AG04450 (cell line): Measurements from ENCODE around the gene COL25A1. TPM values are rescaled to one million over a fixed set of nuclear protein-coding genes. Genes with fewer than 3 reads are reported as not detected.
A peak's percentile ranks its signal among the peaks of the same experiment; 100 is the strongest.
"Not testable (repeated sequence)": the region's sequence is repeated elsewhere in the genome, so short reads cannot be mapped to it uniquely, and the experiment has no call there.

Experiments
- CTCF ChIA-PET: fragments of 300-600, 350-600 bp; formaldehyde crosslinking; extraction: SDS; loops from one replicate; lab custom pipeline; 2022; ENCODE audit warnings: antibody characterized with exemption, inconsistent platforms; lab: Charles Lee
- POLR2A ChIA-PET: fragments of 350-600 bp; formaldehyde crosslinking; extraction: SDS; loops from one replicate; lab custom pipeline; 2021; ENCODE audit warnings: antibody characterized with exemption, inconsistent platforms; lab: Yijun Ruan, JAX
- DNase-seq: peaks from one replicate; pipeline ENCODE4 v3.0.0-alpha.2; 2011; ENCODE audit warnings: low read depth, low spot score
- H3K27ac ChIP-seq: one replicate; pipeline ENCODE4 v1.5.1; 2012; ENCODE audit warnings: low read depth, low read length, control low read depth
- H3K27me3 ChIP-seq: one replicate; pipeline ENCODE4 v1.6.0; 2012; ENCODE audit warnings: low read length; ENCODE audit not compliant: control insufficient read depth, insufficient read depth
- H3K4me3 ChIP-seq: 2 replicates; pipeline ENCODE4 v1.5.1; 2011; ENCODE audit warnings: mild to moderate bottlenecking, low read depth, low read length, control low read depth
- H3K9me3 ChIP-seq: 2 replicates; pipeline ENCODE4 v1.5.1; 2012; ENCODE audit warnings: low read length; ENCODE audit not compliant: control insufficient read depth, insufficient read depth
- polyA plus RNA-seq: library from polyadenylated mRNA; depleted of rRNA; stranded (reverse); fragments of >200 nt; gene quantifications from 2 replicates; pipeline ENCODE4 v1.2.3, GENCODE V29; 2011
- TF ChIP-seq, protein P1 (sequence below): IDR thresholded peaks from 2 replicates; pipeline ENCODE4 v1.5.1; 2011; ENCODE audit warnings: low read depth, low read length, control low read depth, inconsistent platforms

The COL25A1 gene
- polyA plus RNA-seq, 1 experiment: not detected

- H3K9me3 ChIP-seq: no peaks in the 10 kb centered on the region
- no peak overlapping the region for H3K27ac ChIP-seq
- CTCF ChIA-PET: no interaction called here
- no peak overlapping the region for H3K4me3 ChIP-seq
- POLR2A ChIA-PET: no interaction called here
- no peak for DNase-seq
- TF ChIP-seq, protein P1, sequence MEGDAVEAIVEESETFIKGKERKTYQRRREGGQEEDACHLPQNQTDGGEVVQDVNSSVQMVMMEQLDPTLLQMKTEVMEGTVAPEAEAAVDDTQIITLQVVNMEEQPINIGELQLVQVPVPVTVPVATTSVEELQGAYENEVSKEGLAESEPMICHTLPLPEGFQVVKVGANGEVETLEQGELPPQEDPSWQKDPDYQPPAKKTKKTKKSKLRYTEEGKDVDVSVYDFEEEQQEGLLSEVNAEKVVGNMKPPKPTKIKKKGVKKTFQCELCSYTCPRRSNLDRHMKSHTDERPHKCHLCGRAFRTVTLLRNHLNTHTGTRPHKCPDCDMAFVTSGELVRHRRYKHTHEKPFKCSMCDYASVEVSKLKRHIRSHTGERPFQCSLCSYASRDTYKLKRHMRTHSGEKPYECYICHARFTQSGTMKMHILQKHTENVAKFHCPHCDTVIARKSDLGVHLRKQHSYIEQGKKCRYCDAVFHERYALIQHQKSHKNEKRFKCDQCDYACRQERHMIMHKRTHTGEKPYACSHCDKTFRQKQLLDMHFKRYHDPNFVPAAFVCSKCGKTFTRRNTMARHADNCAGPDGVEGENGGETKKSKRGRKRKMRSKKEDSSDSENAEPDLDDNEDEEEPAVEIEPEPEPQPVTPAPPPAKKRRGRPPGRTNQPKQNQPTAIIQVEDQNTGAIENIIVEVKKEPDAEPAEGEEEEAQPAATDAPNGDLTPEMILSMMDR: no peak
- H3K27me3 ChIP-seq: no peaks in the 10 kb centered on the region
These were observed 298.5 kb downstream of the COL25A1 start for GRCh38 chr4:109003964-109004363.

DNA sequence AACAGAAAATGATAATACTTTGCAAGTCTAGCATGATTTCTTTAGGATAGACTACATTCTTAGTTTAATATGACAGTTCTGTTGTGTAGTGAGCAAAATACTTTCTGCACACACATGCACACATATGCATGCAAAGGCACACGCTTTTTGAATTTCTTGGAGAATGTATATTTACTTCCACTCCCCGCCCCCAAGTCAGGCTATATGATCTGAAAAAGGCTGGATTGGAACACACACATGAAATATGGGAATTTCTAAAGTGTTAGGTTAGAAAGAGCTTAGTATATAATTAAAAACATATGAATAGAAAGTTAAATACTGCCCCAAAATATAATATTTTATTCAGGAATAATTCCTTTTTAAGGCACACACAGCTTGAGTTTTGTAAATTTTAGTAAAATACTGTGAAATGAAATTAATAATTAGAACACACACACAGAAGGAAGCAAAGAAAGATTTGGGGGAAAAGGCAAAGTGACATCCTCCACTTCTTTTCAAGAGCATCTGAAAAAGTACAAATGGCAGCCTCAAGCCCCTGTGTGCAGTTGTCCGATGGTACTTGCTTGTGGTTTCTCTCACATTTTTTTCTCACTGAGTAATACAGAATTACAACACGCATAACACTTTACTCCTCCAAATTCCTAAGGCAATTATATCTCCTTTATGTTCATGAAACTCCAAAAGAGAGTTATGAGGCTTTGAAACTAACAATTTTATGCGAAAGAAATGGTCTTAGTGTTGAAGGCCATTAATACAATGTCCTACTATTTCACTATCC lies 310.7 kb downstream of the COL25A1 start:
- DNase-seq: peak; percentile 24
- H3K9me3 ChIP-seq: no peaks in the 10 kb centered on the region
- no peaks in the 10 kb centered on the region for H3K27me3 ChIP-seq
- CTCF ChIA-PET: no interaction called here
- POLR2A ChIA-PET: no interaction called here
- TF ChIP-seq, protein P1: no peak
- H3K4me3 ChIP-seq: no peak overlapping the region
- no peak overlapping the region for H3K27ac ChIP-seq

DNA sequence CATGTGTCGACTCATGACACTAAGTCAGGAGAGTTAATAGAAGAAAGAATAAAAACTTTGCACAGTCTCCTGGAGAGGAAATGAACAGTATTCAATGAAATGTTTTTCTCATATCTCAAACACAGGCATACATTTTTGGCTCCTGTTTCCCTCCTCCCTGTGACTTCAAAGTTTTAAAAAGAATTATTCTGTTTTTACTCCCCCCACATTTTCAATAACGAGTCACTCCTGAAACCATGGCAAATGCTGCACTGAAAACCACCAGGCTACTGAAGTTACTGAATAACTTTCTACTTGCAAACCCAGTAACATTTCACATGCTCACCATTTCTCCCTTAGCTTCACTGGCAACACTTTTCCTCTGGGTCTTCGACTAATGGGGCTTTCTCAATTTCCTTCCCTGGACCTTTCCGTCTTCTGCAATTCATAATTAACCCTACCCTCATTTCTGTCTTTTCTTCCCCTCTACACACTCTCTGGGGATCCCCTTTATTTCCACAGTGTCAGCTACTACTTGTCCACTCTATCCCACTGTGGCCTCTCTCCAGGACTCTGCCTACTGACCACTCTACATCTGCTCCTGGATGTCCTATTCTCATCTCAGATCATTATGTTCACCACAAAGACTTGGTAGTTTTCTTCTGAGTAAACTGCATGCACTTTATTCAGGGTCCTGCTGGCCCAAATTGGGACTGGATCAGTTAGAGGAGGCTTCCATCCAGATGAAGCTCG lies 313.8 kb downstream of the COL25A1 start:
- ChIA-PET POLR2A (interaction anchor here (0.5 kb wide), 1 partner anchor 153 kb away, joined by 7 read pairs; no protein-coding TSS in a partner anchor), CTCF (interaction anchor here (0.9 kb wide), 1 partner anchor 90 kb away, joined by 3 read pairs; no protein-coding TSS in a partner anchor)
- H3K9me3 ChIP-seq: peaks cover 7% of the 10 kb centered on the region; the same call in 1 of the 2 replicates
- H3K27ac ChIP-seq: no peak overlapping the region
- DNase-seq: no peak
- TF ChIP-seq, protein P1: no peak
- H3K4me3 ChIP-seq: no peak overlapping the region
- H3K27me3 ChIP-seq: no peaks in the 10 kb centered on the region

DNA sequence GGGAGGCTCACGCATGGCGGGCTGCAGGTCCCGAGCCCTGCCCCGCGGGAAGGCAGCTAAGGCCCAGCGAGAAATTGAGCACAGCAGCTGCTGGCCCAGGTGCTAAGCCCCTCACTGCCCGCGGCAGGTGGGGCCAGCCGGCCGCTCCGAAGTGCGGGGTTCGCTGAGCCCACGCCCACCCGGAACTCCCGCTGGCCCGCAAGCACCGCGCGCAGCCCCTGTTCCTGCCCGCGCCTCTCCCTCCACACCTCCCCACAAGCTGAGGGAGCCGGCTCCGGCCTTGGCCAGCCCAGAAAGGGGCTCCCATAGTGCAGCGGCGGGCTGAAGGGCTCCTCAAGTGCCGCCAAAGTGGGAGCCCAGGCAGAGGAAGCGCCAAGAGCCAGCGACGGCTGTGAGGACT lies 318.0 kb downstream of the COL25A1 start:
- H3K9me3 ChIP-seq, CTCF ChIA-PET, POLR2A ChIA-PET, H3K4me3 ChIP-seq, DNase-seq, H3K27ac ChIP-seq, H3K27me3 ChIP-seq: not testable (repeated sequence)

GRCh38 chr4:108982402-108983185 lies 319.9 kb downstream of the COL25A1 start:
- H3K9me3 ChIP-seq: peaks cover 7% of the 10 kb centered on the region; the same call in 1 of the 2 replicates
- DNase-seq: no peak
- TF ChIP-seq, protein P1: no peak
- ChIA-PET POLR2A (no interaction called here), CTCF (no interaction called here)
- H3K4me3 ChIP-seq: no peak overlapping the region
- H3K27me3 ChIP-seq: no peaks in the 10 kb centered on the region
- H3K27ac ChIP-seq: no peak overlapping the region
